Measurements from ENCODE around the gene CARD6. TPM values are rescaled to one million over a fixed set of nuclear protein-coding genes. Genes with fewer than 3 reads are reported as not detected.

The CARD6 gene
- total and polyA plus RNA-seq, 7 donors = 1.1 to 4.1 (median 3.0) TPM

DNA sequence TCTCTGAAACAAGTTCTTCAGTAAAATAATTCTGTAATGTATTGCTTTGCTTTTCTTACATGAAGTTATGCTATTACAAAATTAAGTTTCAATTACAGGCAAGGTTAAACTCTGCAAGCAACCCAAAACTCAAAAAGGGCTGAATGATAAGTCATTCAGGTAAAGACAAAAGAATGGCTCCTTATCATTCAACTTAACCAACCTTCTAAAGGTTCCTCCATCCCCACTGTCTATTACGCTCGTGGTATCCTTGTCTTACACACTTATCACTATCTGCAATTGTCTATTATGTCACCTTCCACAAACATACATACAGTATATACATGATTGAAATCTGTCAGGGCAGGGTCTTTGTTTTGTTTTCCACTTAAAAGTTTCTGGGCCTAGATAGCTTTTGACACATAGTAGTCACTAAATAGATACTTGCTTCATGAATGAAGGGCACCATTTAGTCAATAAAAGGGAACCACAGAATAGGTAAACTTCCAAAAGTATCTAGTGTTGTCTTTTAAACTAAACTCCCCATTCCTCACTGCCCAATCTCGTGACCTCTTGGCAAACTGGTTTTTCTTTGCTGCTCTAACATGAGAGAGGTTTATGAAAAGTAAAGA lies 13.0 kb upstream of the CARD6 start:
- H3K36me3 ChIP-seq (ENCODE audit: insufficient read depth in 1 of 2, low read depth in 1 of 2) = peaks cover 22 to 78% of the 10 kb centered on the region in 2 donors
- intact Hi-C loops (cut with DNase I) = no loop called here
- no peak overlapping the region for H3K4me3 ChIP-seq
- DNase-seq (no peak), ATAC-seq (no peak)
- no peaks in the 10 kb centered on the region for H3K9me3 ChIP-seq
- TF ChIP-seq, protein P1, sequence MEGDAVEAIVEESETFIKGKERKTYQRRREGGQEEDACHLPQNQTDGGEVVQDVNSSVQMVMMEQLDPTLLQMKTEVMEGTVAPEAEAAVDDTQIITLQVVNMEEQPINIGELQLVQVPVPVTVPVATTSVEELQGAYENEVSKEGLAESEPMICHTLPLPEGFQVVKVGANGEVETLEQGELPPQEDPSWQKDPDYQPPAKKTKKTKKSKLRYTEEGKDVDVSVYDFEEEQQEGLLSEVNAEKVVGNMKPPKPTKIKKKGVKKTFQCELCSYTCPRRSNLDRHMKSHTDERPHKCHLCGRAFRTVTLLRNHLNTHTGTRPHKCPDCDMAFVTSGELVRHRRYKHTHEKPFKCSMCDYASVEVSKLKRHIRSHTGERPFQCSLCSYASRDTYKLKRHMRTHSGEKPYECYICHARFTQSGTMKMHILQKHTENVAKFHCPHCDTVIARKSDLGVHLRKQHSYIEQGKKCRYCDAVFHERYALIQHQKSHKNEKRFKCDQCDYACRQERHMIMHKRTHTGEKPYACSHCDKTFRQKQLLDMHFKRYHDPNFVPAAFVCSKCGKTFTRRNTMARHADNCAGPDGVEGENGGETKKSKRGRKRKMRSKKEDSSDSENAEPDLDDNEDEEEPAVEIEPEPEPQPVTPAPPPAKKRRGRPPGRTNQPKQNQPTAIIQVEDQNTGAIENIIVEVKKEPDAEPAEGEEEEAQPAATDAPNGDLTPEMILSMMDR (IDR thresholded peaks at IDR 0.05) = no peak
- no peaks in the 10 kb centered on the region for H3K27me3 ChIP-seq (ENCODE audit: insufficient read depth in 3 of 3, low read length in 2 of 3)
- WGBS, 3 donors = 88 to 96% (median 94%) methylated on average over 3 of the region's 3 CpGs
- H3K4me1 ChIP-seq = peaks cover 6% of the 10 kb centered on the region
- no peak overlapping the region for H3K27ac ChIP-seq

DNA sequence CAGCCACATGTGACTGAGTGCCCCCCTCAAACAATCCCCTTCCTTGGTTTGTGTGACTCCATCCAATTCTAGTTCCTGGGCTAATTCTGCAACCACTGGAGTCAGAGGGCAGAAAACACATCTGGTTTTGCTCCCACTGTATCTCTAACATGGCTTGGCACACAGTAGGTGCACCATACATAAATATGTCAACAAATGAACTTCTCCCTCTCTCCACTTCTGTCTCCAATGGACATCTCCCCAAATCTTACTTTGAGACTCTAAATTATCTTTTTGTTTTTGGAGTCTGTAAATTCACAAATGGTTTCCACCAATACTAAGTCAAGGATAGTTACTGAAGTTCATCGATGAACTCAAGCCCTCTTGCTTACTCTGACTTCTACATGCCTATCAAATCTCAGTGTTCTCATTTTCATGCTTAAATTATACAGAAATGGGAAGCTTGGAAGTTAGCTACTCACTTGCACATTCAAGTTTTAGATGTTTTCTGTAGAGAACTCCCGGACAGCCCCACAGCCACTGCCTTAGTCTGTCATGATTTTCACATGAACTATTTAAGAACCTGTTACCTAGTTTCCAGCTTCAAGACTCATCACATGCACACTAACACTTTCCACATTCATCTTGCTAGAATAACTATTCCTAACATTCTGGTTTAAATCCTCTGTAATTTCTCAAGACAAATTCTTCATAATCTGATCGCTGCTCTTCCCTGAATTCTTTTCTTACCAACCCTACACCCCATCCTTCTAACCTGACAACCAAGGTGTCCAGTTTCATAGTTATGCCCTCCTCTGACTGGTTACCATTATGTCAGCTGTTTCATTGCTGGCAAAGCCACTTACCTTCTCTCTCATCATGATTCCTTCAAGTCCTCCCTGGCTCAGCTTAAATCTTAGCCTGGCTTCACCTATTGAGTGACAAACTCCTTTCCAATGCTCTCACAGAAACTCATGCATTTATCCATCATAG lies 12.2 kb upstream of the CARD6 start:
- 92 to 97% (median 95%) methylated on average over 3 of the region's 3 CpGs for WGBS, 3 donors
- Histone ChIP-seq H3K27me3 (ENCODE audit: insufficient read depth in 3 of 3, low read length in 2 of 3) (no peaks in the 10 kb centered on the region), H3K27ac (no peak overlapping the region), H3K9me3 (no peaks in the 10 kb centered on the region), H3K4me1 (peaks cover 15% of the 10 kb centered on the region), H3K36me3 (ENCODE audit: insufficient read depth in 1 of 2, low read depth in 1 of 2) (peaks cover 22 to 87% of the 10 kb centered on the region in 2 donors), H3K4me3 (no peak overlapping the region)
- DNase-seq (no peak), ATAC-seq (no peak)
- TF ChIP-seq, protein P1 (IDR thresholded peaks at IDR 0.05) = no peak
- intact Hi-C loops (cut with DNase I) = no loop called here

DNA sequence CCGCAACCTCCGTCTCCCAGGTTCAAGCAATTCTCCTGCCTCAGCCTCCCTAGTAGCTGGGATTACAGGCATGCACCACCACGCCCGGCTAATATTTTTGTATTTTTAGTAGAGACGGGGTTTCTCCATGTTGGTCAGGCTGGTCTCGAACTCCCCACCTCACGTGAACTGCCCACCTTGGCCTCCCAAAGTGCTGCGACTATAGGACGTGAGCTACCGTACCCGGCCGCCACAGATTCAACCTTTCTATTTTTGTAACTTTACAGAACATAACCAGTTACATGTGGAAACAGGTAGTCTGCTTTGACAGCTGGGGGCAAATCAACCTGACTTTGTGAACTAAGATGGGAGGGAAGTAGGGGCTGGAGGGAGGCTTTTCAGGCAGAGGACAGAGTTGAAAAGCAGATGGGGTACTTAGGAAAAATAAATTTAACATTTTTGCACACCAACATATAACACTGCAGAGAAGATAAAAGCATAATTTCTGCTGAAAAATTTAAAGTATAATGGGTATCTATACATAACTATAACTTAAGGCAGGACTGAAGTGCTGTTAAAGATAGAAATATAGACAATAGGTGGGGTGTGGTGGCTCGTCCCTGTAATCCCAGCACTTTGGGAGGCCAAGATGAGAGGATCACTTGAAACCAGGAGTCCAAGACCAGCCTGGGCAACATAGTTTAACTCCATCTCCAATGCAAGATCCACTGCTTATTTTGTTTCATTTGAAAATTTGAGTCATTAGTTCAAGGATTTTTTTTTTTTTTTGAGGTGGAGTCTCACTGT lies 11.2 kb upstream of the CARD6 start:
- H3K4me1 ChIP-seq = peaks cover 15% of the 10 kb centered on the region
- intact Hi-C loops (cut with DNase I) = no loop called here

More for the DNA sequence above, 11.2 kb upstream of the CARD6 start:
- DNase-seq (no peak), ATAC-seq (no peak)
- no peak overlapping the region for H3K27ac ChIP-seq
- TF ChIP-seq, protein P1 (IDR thresholded peaks at IDR 0.05) = no peak
- H3K9me3 ChIP-seq = no peaks in the 10 kb centered on the region
- H3K4me3 ChIP-seq = no peak overlapping the region
- no peaks in the 10 kb centered on the region for H3K27me3 ChIP-seq (ENCODE audit: insufficient read depth in 3 of 3, low read length in 2 of 3)
- 92 to 96% (median 93%) methylated on average over 13 of the region's 13 CpGs for WGBS, 3 donors
- peaks cover 22 to 87% of the 10 kb centered on the region in 2 donors for H3K36me3 ChIP-seq (ENCODE audit: insufficient read depth in 1 of 2, low read depth in 1 of 2)
